ENCODE measurements around the gene ZNF205. TPM values are rescaled to one million over a fixed set of nuclear protein-coding genes. Genes with fewer than 3 reads are reported as not detected.
A peak's percentile ranks its signal among the peaks of the same experiment; 100 is the strongest.

Gene ZNF205
- total RNA-seq, 1 donor from 2014 or later = 16.7 TPM

DNA sequence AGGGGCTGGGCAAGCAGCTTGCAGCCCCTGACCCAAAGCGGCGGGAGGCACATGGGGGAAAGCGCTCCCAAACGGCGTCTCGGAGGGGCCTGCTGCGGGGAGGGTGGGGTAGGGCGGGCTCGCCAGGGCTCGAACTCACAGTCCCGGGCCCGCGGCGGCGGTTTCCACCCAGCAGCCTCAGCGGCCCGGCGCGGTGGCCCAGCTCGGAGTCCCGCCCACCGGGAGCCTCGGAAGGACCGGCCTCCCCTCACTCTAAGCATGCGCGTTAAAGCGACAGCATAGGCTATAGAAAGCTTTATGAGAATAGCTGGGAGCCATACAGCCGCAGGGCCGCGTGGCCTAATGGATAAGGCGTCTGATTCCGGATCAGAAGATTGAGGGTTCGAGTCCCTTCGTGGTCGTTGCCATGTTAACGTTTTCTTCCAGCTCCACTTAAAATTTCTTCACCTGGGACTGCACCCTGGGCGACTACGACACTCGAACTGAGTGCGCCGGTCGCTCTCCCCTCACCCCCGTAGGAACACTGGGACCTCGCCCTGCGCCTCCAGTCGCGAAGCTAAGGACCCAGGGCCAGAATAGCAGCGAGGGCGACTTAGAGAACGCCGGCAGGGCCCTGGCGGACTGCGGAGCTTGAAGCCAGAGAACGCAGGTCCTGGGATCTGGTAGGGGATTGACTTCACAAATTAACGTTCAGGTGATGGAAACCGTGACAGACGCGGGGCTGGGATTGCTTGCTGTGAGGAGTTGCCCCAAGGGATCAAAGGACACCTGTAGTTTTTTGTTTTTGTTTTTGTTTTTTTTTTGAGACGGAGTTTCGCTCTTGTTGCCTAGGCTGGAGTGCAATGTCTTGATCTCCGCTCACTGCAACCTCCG lies 38.2 kb downstream of the ZNF205 start:
- peak; percentile 97 to 100 for DNase-seq (ENCODE audit: low spot score in 2 of 2, unreplicated experiment in 2 of 2)
- TF ChIP-seq, protein P1, sequence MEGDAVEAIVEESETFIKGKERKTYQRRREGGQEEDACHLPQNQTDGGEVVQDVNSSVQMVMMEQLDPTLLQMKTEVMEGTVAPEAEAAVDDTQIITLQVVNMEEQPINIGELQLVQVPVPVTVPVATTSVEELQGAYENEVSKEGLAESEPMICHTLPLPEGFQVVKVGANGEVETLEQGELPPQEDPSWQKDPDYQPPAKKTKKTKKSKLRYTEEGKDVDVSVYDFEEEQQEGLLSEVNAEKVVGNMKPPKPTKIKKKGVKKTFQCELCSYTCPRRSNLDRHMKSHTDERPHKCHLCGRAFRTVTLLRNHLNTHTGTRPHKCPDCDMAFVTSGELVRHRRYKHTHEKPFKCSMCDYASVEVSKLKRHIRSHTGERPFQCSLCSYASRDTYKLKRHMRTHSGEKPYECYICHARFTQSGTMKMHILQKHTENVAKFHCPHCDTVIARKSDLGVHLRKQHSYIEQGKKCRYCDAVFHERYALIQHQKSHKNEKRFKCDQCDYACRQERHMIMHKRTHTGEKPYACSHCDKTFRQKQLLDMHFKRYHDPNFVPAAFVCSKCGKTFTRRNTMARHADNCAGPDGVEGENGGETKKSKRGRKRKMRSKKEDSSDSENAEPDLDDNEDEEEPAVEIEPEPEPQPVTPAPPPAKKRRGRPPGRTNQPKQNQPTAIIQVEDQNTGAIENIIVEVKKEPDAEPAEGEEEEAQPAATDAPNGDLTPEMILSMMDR (IDR thresholded peaks at IDR 0.05; ENCODE audit: unreplicated experiment) = no peak
- Mint-ChIP-seq H3K27me3 (ENCODE audit: low read depth) (peaks cover 27% of the 10 kb centered on the region), H3K27ac (peak overlapping the region; percentile 97), H3K4me3 (peak overlapping the region; percentile 88), H3K9me3 (no peaks in the 10 kb centered on the region), H3K4me1 (peaks cover 21% of the 10 kb centered on the region), H3K36me3 (no peaks in the 10 kb centered on the region)

- Mint-ChIP-seq H3K27me3 (ENCODE audit: low read depth) (peaks cover 28% of the 10 kb centered on the region), H3K4me3 (peak overlapping the region; percentile 65), H3K27ac (peak overlapping the region; percentile 56), H3K36me3 (no peaks in the 10 kb centered on the region), H3K4me1 (peaks cover 21% of the 10 kb centered on the region), H3K9me3 (no peaks in the 10 kb centered on the region)
- TF ChIP-seq, protein P1 (IDR thresholded peaks at IDR 0.05; ENCODE audit: unreplicated experiment) = no peak
- no peak for DNase-seq (ENCODE audit: low spot score in 2 of 2, unreplicated experiment in 2 of 2)
Observed at GRCh38 chr16:3152027-3152276, 39.6 kb downstream of the ZNF205 start.

DNA sequence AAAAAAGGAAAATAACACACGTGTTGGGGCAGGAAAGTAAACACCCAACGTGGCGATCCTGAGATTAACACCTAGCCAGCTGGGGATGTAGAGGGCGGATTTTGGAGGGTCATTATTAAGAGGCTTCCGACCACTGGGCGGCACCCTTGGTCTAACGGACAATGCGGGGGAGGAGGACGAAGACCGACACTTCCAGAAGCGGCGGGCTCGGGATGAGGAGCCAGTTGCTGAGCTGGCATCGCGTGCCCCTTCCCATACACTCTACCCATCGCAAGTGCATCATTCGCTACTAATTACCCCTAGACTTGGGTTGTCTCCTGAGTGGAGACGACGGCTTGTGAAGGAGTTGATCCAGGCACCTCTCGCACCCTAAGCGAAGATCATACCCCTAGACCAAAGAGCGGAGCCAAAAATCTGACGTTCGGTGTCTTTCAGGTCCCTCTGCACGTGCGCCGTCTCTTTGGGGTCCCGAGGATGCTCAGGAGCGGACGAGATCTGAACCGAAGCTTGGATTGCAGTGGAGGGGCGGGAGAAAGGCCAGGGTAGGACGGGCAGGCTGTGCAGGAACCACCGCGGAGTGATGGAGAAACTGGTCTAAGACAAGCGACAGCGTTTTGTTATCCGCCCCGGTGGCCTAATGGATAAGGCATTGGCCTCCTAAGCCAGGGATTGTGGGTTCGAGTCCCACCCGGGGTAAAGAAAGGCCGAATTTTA lies 40.0 kb downstream of the ZNF205 start:
- TF ChIP-seq, protein P1 (IDR thresholded peaks at IDR 0.05; ENCODE audit: unreplicated experiment) = no peak
- Mint-ChIP-seq H3K27me3 (ENCODE audit: low read depth) (peaks cover 32% of the 10 kb centered on the region), H3K4me1 (peaks cover 21% of the 10 kb centered on the region), H3K4me3 (peak overlapping the region; percentile 65), H3K9me3 (no peaks in the 10 kb centered on the region), H3K36me3 (no peaks in the 10 kb centered on the region), H3K27ac (peak overlapping the region; percentile 79)
- peak; percentile 63 to 92 for DNase-seq (ENCODE audit: low spot score in 2 of 2, unreplicated experiment in 2 of 2)

DNA sequence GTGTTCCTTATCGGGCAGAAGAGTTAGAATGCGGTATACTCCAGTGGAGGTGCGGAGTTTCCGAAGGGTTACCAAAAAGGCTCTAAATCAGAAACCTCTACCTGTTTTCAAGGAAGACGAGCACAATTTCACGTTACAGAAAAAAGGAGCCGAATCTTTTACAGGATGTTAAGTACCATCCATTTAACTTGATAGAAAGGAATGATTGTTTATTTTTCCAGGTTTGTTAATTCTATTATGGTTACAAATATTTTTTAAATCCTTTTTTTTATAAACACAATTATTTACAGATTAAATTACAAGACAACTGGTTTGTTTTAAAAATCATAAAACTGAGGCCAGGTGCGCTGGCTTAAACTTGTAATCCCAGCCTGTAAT lies 40.6 kb downstream of the ZNF205 start:
- Mint-ChIP-seq H3K27ac (peak overlapping the region; percentile 79), H3K36me3 (no peaks in the 10 kb centered on the region), H3K9me3 (no peaks in the 10 kb centered on the region), H3K27me3 (ENCODE audit: low read depth) (peaks cover 34% of the 10 kb centered on the region), H3K4me1 (peaks cover 25% of the 10 kb centered on the region), H3K4me3 (peak overlapping the region; percentile 65)
- no peak for DNase-seq (ENCODE audit: low spot score in 2 of 2, unreplicated experiment in 2 of 2)
- TF ChIP-seq, protein P1 (IDR thresholded peaks at IDR 0.05; ENCODE audit: unreplicated experiment) = no peak

DNA sequence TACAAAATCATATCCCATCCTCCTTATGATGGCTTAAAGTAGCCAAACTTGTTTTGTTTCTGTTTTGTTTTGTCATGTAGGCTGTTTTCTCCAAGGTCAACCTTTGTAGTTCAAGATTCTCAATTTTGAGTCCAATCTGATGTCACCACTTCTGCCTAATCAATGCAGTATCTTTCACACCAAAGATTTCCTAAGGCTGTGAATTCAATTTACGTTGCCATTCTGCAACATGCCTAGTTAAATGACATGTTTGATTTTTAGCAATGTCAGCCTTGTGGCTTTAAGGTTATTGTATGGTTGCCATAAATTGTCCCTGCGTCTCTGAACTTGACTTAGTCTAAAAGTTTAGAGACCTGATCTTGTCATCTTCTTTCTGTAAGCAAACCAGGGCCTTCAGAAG lies 42.8 kb downstream of the ZNF205 start:
- peaks cover 31% of the 10 kb centered on the region for H3K27me3 Mint-ChIP-seq (ENCODE audit: low read depth)
- H3K4me3 Mint-ChIP-seq = no peak overlapping the region
- no peaks in the 10 kb centered on the region for H3K36me3 Mint-ChIP-seq
- H3K9me3 Mint-ChIP-seq = no peaks in the 10 kb centered on the region
- peaks cover 22% of the 10 kb centered on the region for H3K4me1 Mint-ChIP-seq
- TF ChIP-seq, protein P1 (IDR thresholded peaks at IDR 0.05; ENCODE audit: unreplicated experiment) = no peak
- H3K27ac Mint-ChIP-seq = no peak overlapping the region
- DNase-seq (ENCODE audit: low spot score in 2 of 2, unreplicated experiment in 2 of 2) = no peak
